H1 (cell line): ENCODE measurements around the gene PSME1. TPM values are rescaled to one million over a fixed set of nuclear protein-coding genes. Genes with fewer than 3 reads are reported as not detected.

ENCODE experiments used
- EP300 ChIP-seq, 2 experiments: IDR thresholded peaks; 1 replicate in 1 of 2; 2 replicates in 1 of 2; pipeline ENCODE4 v1.6.1; 2011 to 2012; ENCODE audit warnings: low read depth in 2 of 2, low read length in 2 of 2, mild to moderate bottlenecking in 2 of 2, borderline replicate concordance in 1 of 2, inconsistent platforms in 1 of 2, moderate library complexity in 1 of 2
- HDAC6 ChIP-seq: IDR thresholded peaks from one replicate; pipeline ENCODE4 v1.7.1; 2012; ENCODE audit warnings: low read depth, mild to moderate bottlenecking, inconsistent platforms, low read length, moderate library complexity
- JUN ChIP-seq: IDR thresholded peaks from 2 replicates; pipeline ENCODE4 v1.6.1; 2011; ENCODE audit warnings: low read depth, mild to moderate bottlenecking, improper control_type of control experiment, low read length
- JUND ChIP-seq: IDR thresholded peaks from 2 replicates; pipeline ENCODE4 v1.6.1; 2011; ENCODE audit warnings: mild to moderate bottlenecking, improper control_type of control experiment, low read length
- PHF8 ChIP-seq: fragments of 200-600 bp; sonication (generic); conservative IDR thresholded peaks from 2 replicates; pipeline ENCODE4 v1.7.1; 2012; ENCODE audit warnings: low read depth, mild to moderate bottlenecking, inconsistent platforms, low read length, moderate library complexity
- POLR2AphosphoS5 ChIP-seq: IDR thresholded peaks from 2 replicates; pipeline ENCODE4 v1.6.1; 2011; ENCODE audit warnings: low read depth, low read length
- RAD21 ChIP-seq, 2 experiments: IDR thresholded peaks in 1 of 2; conservative IDR thresholded peaks in 1 of 2; 2 replicates each; pipeline ENCODE4 v1.6.1; 2011; ENCODE audit warnings: low read depth in 2 of 2, low read length in 2 of 2, improper control_type of control experiment in 1 of 2, inconsistent platforms in 1 of 2, mild to moderate bottlenecking in 1 of 2, moderate library complexity in 1 of 2
- SIN3A ChIP-seq, 2 experiments: IDR thresholded peaks in 1 of 2; conservative IDR thresholded peaks in 1 of 2; 2 replicates each; pipeline ENCODE4 v1.6.1; 2011 to 2012; ENCODE audit warnings: low read length in 2 of 2, improper control_type of control experiment in 1 of 2, low read depth in 1 of 2, mild to moderate bottlenecking in 1 of 2
- SIX5 ChIP-seq: IDR thresholded peaks from 2 replicates; pipeline ENCODE4 v1.6.1; 2011; ENCODE audit warnings: mild to moderate bottlenecking, low read depth, low read length
- TAF7 ChIP-seq: optimal IDR thresholded peaks from 2 replicates; pipeline ENCODE3; 2011; ENCODE audit warnings: low read depth, mild to moderate bottlenecking, inconsistent platforms, low read length, moderate library complexity, borderline replicate concordance
- polyA plus RNA-seq, 7 experiments: library from polyadenylated mRNA; depleted of rRNA in 3 of 7; stranded (reverse) in 5 of 7; unstranded in 2 of 7; fragments of >200 nt in 5 of 7; fragments of 200-250 nt in 2 of 7; gene quantifications; 1 replicate in 5 of 7; 2 replicates in 1 of 7; 4 replicates in 1 of 7; pipeline versions ENCODE4 v1.2.1 to v1.2.3, GENCODE V29; 2011 to 2013; ENCODE audit warnings: missing spikeins in 2 of 7, mixed read lengths in 2 of 7
- total RNA-seq: library from RNA; stranded (reverse); fragmentation: NEBNext Ultra II Directional; extraction: Animal tissue kit (Norgen Biotek cat#: 25700); gene quantifications from 2 replicates; pipeline ENCODE4 v1.2.1, GENCODE V29; 2021
- TF ChIP-seq, protein P1 (sequence below): IDR thresholded peaks from 2 replicates; pipeline ENCODE4 v1.6.1; 2011; ENCODE audit warnings: low read length, improper control_type of control experiment

The PSME1 gene
- total and polyA plus RNA-seq, 2 of the 8 experiments (the other 6 are each of a cell fraction or from before 2014, with no cell fraction given), result 74.9 to 85.9 TPM

DNA sequence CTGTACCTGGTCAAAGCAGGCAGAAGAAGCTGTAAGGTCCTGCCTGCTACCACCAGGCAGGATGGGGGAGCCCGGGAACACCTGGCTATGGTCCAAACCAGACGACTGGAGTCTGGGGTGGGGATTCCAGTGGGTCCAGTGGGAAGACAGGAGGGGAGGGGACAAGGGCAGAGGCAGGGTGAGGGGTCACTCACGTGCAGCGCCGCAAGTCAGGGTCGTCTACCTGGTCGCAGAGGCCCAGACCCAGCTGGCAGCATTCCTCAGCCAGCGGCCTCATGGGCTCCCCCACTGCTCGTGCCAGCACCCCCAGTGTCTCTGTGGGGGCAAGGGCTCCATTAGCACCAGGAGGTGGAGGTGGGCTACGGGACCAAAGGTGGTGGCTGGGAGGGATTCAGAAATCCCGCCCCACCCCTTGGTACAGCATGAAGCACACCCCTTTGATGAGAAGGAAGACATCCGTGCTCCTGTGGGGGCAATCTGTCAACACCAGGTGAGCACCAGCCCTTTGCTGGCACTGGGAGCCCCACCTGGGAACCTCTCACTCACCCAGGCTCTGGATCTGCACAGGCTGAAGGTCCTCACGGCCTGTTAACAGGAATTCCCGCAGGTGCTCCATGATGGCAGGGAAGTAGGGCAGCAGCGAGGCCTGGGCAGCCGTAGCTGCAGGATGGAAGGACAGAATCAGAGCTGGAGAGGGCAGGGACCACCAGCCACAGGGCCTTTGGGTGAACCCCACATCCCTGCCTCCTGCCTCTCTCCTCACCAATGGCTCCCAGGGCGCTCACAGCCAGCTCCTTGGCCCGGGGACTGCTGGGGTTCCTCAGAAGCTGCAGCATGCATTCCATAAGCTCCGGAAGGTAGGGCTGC lies 48.3 kb downstream of the PSME1 start (continued):
- TF ChIP-seq, protein P1, sequence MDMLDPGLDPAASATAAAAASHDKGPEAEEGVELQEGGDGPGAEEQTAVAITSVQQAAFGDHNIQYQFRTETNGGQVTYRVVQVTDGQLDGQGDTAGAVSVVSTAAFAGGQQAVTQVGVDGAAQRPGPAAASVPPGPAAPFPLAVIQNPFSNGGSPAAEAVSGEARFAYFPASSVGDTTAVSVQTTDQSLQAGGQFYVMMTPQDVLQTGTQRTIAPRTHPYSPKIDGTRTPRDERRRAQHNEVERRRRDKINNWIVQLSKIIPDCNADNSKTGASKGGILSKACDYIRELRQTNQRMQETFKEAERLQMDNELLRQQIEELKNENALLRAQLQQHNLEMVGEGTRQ, result no peak
- TF ChIP-seq PHF8, result no peak
- no peak for TF ChIP-seq JUN
- no peak for TF ChIP-seq POLR2AphosphoS5
- no peak for TF ChIP-seq SIX5
- no peak for TF ChIP-seq HDAC6
- TF ChIP-seq TAF7, result no peak
- TF ChIP-seq JUND, result no peak
- no peak for TF ChIP-seq SIN3A (conservative IDR thresholded peaks at IDR 0.05 in 1 of 2, IDR thresholded peaks at IDR 0.05 in 1 of 2; ENCODE audit: low read depth in 1 of 2, low read length in 2 of 2)
- TF ChIP-seq RAD21 (IDR thresholded peaks at IDR 0.05 in 1 of 2, conservative IDR thresholded peaks at IDR 0.05 in 1 of 2; ENCODE audit: low read depth in 2 of 2, low read length in 2 of 2), result no peak
- TF ChIP-seq EP300 (IDR thresholded peaks at IDR 0.05; ENCODE audit: borderline replicate concordance in 1 of 2, low read depth in 2 of 2, low read length in 2 of 2), result no peak
